Measurements from ENCODE around the gene CLUH.

GRCh38 chr17:2704031-2704889, 7.3 kb downstream of the CLUH start:
- TF ChIP-seq CTCF (IDR thresholded peaks at IDR 0.05; ENCODE audit: low read depth, low read length, poor library complexity, severe bottlenecking) (no peak), EZH2phosphoT487 (IDR thresholded peaks at IDR 0.05; ENCODE audit: borderline replicate concordance, low read length) (no peak)

Measured in DOHH2 (cell line).